WI38 (cell line): Measurements from ENCODE around the gene SPN.
"Not testable (repeated sequence)": the region's sequence is repeated elsewhere in the genome, so short reads cannot be mapped to it uniquely, and the experiment has no call there.

Experiments
- H3K4me3 ChIP-seq: 2 replicates; pipeline ENCODE4 v1.5.1; 2011; ENCODE audit warnings: low read depth, mild to moderate bottlenecking, control low read depth, low read length
- CTCF ChIP-seq: IDR thresholded peaks from 2 replicates; pipeline ENCODE4 v1.5.1; 2012; ENCODE audit warnings: low read depth, mild to moderate bottlenecking, control low read depth, low read length

SPN gene

GRCh38 chr16:29663016-29663806 is at the start of gene SPN:
Gene SPN, plus strand, starts transcription at chr16:29663247. Its CDS starts 482 bp downstream, at chr16:29663729.
- H3K4me3 ChIP-seq = no peak within 1 kb of the TSS

GRCh38 chr16:29613307-29614057 is 49.6 kb upstream of the SPN start:
- peak overlapping the region; percentile 68 for H3K4me3 ChIP-seq

More at GRCh38 chr16:29663016-29663806, at the start of gene SPN:
- no peak for TF ChIP-seq CTCF

GRCh38 chr16:29614691-29615314 is 48.2 kb upstream of the SPN start:
- H3K4me3 ChIP-seq = not testable (repeated sequence)

DNA sequence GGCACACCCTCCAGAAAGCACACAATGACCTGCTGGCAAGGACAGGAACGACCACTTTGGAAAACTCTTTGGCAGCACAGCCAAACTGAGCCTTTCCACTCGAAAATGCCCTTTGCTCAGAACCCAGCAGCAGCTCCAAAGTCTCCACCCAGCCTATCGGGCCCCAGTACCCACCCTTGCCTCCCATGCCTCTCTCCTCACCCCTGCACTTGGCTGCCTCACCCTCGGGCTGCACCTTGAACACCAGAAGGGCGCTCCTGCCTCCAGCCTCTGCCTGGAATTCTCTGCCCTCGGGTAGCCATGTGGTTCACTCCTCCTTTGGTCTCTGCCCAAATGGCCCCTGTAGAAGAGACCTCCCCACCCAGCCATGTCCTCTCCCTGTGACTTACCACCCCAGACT is 46.9 kb upstream of the SPN start:
- not testable (repeated sequence) for H3K4me3 ChIP-seq

- H3K4me3 ChIP-seq = not testable (repeated sequence)
These were observed 42.5 kb upstream of the SPN start for GRCh38 chr16:29620591-29620990.

DNA sequence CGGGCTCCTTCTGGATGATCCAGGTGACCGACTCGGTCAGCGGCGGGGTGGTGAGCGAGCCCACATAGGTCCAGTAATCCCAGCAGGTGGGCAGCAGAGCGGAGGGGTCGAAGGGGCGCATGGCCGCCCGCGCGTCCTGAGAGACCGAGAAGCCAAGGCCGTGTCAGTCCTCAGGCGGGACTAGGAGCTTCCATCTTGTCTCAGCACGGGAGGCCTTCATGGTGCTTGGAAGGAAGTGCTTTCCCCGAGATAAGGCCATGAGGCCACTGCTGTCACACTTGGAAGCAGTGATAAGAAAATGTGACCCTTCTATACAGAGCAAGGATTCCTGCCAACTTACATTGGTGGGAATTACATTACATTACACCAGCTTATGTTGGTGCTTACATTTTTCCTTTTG is 40.3 kb upstream of the SPN start:
- H3K4me3 ChIP-seq = not testable (repeated sequence)

DNA sequence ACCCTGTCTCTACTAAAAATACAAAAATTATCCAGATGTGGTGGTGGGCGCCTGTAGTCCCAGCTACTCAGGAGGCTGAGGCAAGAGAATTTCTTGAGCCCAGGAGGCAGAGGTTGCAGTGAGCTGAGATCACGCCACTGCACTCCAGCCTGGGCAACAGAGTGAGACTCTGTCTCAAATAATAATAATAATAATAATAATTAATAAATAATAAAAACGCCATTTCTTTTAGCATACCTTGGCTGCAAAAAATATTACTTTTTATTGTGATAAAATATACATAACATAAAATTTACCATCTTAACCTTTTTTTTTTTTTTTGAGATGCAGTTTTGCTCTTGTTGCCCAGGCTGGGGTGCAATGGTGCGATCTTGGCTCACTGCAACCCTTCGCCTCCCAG is 39.8 kb upstream of the SPN start:
- not testable (repeated sequence) for H3K4me3 ChIP-seq

DNA sequence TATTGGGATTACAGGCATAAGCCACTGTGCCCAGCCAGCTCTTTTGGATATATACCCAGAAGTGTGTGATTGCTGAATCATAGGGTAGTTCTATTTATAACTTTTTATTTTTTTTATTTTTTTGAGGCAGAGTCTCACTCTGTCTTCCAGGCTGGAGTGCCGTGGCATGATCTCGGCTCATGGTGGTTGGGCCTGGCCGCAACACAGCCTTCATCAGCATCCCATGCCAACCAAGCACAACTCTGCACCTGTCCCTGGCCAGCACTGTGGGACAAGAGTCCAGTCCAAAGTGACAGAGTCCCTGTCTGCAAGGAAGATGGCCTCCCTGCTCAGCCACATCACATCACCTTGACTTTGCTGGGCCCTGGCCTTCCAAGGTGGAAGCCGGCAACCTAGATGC is 37.9 kb upstream of the SPN start:
- H3K4me3 ChIP-seq = not testable (repeated sequence)

DNA sequence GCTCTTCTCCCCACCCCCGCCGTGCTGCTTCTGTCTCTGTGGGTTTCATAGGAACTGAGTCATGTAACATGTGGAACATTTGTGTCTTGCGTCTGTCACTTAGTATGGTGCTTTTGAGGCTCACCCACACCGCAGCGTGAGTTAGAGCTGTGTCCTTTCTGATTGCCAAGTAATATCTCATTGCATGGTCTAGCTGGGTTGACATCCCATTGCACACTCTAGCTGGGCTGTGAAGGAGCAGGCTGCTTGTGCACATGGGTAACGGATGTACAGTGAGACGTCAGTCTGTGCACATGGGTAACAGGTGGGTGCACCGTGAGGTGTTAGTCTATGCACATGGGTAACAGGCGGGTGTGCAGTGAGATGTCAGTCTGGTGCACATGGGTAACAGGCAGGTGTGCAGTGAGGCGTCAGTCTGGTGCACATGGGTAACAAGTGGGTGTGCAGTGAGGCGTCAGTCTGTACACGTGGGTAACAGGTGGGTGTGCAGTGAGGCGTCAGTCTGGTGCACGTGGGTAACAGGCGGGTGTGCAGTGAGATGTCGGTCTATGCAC is 36.2 kb upstream of the SPN start:
- H3K4me3 ChIP-seq = not testable (repeated sequence)

DNA sequence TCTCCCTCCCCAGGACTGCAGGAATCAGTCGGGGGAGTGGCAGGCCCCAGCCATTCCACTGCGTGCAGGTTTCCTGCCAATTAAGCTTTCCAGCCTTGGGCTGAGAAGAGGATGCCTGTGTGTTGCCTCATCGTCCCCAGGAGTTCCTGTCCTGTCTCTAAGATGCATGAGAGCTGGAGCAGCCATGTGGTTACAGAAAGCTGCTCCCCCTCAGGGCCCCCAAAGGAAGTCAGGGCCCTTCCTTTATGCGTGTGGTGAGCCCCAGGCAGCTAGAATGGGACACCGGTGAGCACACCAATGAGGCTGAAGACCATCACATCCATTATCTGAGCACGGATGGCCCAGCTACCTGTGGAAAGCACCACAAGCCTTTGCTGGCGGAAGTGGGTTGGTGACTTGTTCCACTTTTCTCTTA is 35.4 kb upstream of the SPN start:
- not testable (repeated sequence) for H3K4me3 ChIP-seq

DNA sequence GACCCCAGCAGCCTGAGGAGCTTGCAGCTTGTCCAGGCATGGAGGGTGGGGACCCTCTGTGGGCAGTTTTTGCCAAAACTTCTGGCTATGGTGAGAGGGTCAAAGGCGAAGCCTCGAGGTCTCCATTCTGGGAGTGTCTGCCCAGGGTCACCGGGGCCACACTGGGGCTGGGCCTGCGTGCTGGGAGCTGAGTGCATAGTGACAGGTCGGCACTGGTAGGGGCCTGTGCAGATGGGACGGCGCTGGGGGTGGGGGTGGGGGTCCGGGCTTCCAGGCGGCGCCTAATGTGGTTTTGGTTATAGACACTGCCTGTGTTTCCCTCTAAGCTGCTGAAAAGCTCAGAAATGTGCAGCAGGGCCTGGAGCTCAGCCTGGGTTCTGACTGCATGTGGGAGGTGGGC is 34.3 kb upstream of the SPN start:
- not testable (repeated sequence) for H3K4me3 ChIP-seq

- H3K4me3 ChIP-seq = not testable (repeated sequence)
These were observed 33.7 kb upstream of the SPN start for GRCh38 chr16:29629318-29629717.

GRCh38 chr16:29631658-29632057 is 31.4 kb upstream of the SPN start:
- H3K4me3 ChIP-seq = not testable (repeated sequence)

GRCh38 chr16:29635902-29636301 is 27.1 kb upstream of the SPN start:
- H3K4me3 ChIP-seq = not testable (repeated sequence)

DNA sequence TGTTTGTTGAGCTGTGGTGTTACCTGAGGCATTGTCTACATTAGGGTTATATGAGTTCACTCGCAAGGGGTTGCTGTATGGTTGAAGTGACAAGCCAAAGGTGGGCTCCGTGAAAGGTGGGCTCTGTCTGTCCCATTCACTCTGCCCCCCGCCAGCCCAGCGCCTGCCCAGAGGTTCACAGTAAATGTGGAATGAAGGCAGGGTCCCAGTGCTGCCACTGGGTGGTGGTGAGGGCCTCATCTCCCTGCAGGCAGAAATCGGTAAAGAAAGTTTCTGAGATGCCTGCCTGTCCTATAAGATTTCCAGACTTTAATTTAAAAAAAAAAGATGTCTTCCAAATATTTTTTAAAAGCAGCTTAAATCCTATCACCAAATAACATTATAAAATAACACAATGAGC is 26.7 kb upstream of the SPN start:
- H3K4me3 ChIP-seq = not testable (repeated sequence)

DNA sequence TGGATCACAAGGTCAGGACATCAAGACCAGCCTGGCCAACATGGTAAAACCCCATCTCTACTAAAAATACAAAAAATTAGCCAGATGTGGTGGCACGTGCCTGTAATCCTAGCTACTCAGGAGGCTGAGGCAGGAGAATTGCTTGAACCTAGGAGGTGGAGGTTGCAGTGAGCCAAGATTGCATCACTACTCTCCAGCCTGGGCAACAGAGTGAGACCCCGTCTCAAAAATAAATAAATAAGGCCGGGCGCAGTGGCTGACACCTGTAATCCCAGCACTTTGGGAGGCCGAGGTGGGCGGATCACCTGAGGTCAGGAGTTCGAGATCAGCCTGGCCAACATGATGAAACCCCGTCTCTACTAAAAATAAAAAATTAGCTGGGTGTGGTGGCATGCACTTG is 24.3 kb upstream of the SPN start:
- H3K4me3 ChIP-seq = not testable (repeated sequence)
